HepG2 (cell line): Measurements from ENCODE around the gene ZXDC. TPM values are rescaled to one million over a fixed set of nuclear protein-coding genes. Genes with fewer than 3 reads are reported as not detected.
A peak's percentile ranks its signal among the peaks of the same experiment; 100 is the strongest.

Experiments used
- ATAC-seq: fragments of 200-7000 bp; cut with Tn5 transposase; 3 replicates; pipeline ENCODE4 v1.9.1; 2020; ENCODE audit warnings: mild to moderate bottlenecking, moderate library complexity
- BruUV-seq: library from RNA; stranded (reverse); fragments of 400-500 nt; replicated peaks from 2 replicates; lab custom pipeline; 2021; lab: Mats Ljungman, UMichigan
- CTCF ChIA-PET: fragments of 300-600 bp; formaldehyde crosslinking; extraction: SDS; loops from one replicate; lab custom pipeline; 2021; ENCODE audit warnings: low total read pairs, inconsistent platforms, low intra/inter-chr PET ratio; lab: Yijun Ruan, JAX
- POLR2A ChIA-PET: fragments of 350-600 bp; sonication (Branson Sonifier 250); formaldehyde crosslinking; loops from one replicate; lab custom pipeline; 2020; ENCODE audit warnings: antibody characterized with exemption, inconsistent platforms; lab: Yijun Ruan, JAX
- DNase-seq: peaks from one replicate; pipeline ENCODE4 v3.0.0-alpha.2; 2015; ENCODE audit warnings: low spot score
- FAIRE-seq: peaks from 3 replicates; lab custom pipeline; 2011; peaks lifted over from hg19 to GRCh38; lab: Jason Lieb, UNC
- H2AFZ ChIP-seq: one replicate; pipeline ENCODE4 v1.6.1; 2011; ENCODE audit warnings: low read length, inconsistent platforms
- H3K27ac ChIP-seq: fragments of 300-600 bp; 3 replicates; pipeline ENCODE4 v1.8.0; 2011; ENCODE audit warnings: mixed run types, mild to moderate bottlenecking, mixed read lengths, low read length, inconsistent platforms; ENCODE audit not compliant: insufficient read depth; ENCODE audit errors: extremely low read length
- H3K27me3 ChIP-seq, 2 experiments: fragments of 200-600 bp in 1 of 2; 2 replicates in 1 of 2; 3 replicates in 1 of 2; pipeline versions ENCODE4 v1.6.0 to v1.8.0; 2011; ENCODE audit warnings: low read length in 2 of 2, mild to moderate bottlenecking in 2 of 2, moderate library complexity in 2 of 2, inconsistent platforms in 1 of 2; ENCODE audit not compliant: insufficient read depth in 2 of 2, control insufficient read depth in 1 of 2
- H3K36me3 ChIP-seq, 2 experiments: fragments of 200-600 bp in 1 of 2; replicated peaks in 1 of 2; 2 replicates in 1 of 2; 3 replicates in 1 of 2; pipeline versions ENCODE4 v1.5.1 to v1.8.0; 2011; ENCODE audit warnings: low read length in 2 of 2, inconsistent platforms in 1 of 2; ENCODE audit not compliant: insufficient read depth in 2 of 2, control insufficient read depth in 1 of 2
- H3K4me1 ChIP-seq: 2 replicates; pipeline ENCODE4 v1.5.1; 2012; ENCODE audit warnings: low read length, inconsistent platforms; ENCODE audit not compliant: insufficient read depth
- H3K4me2 ChIP-seq: 2 replicates; pipeline ENCODE4 v1.6.0; 2011; ENCODE audit warnings: low read depth, low read length, inconsistent platforms
- H3K4me3 ChIP-seq, 3 experiments: fragments of 200-600 bp in 1 of 3; sonication (generic), shearing (Covaris generic) in 1 of 3; replicated peaks in 1 of 3; 2 replicates each; pipeline ENCODE4 v1.5.1; 2011 to 2016; ENCODE audit warnings: low read length in 3 of 3, inconsistent platforms in 2 of 3, low read depth in 2 of 3, mild to moderate bottlenecking in 2 of 3, control low read depth in 1 of 3, mixed read lengths in 1 of 3; ENCODE audit not compliant: insufficient read depth in 1 of 3
- H3K79me2 ChIP-seq: one replicate; pipeline ENCODE4 v1.6.1; 2011; ENCODE audit warnings: low read length, inconsistent platforms; ENCODE audit not compliant: insufficient read depth
- H3K9ac ChIP-seq: 2 replicates; pipeline ENCODE4 v1.6.0; 2011; ENCODE audit warnings: mild to moderate bottlenecking, low read depth, low read length, inconsistent platforms; ENCODE audit not compliant: insufficient read depth
- H3K9me3 ChIP-seq: 2 replicates; pipeline ENCODE4 v1.5.1; 2012; ENCODE audit warnings: mild to moderate bottlenecking, low read length
- H4K20me1 ChIP-seq: 2 replicates; pipeline ENCODE4 v1.6.0; 2011; ENCODE audit warnings: inconsistent platforms, mild to moderate bottlenecking, low read length, moderate library complexity; ENCODE audit not compliant: insufficient read depth
- HDAC1 ChIP-seq: sonication (generic); formaldehyde crosslinking; IDR thresholded peaks from 2 replicates; pipeline ENCODE4 v1.5.1; 2020; ENCODE audit warnings: mild to moderate bottlenecking, missing genetic modification reagents
- MIER3 ChIP-seq: IDR thresholded peaks from 2 replicates; pipeline ENCODE4 v1.6.1; 2016; ENCODE audit warnings: missing compliant biosample characterization, borderline replicate concordance
- NR2F6 ChIP-seq, 2 experiments: IDR thresholded peaks; 2 replicates each; pipeline ENCODE4 v1.6.1; 2016; ENCODE audit warnings: antibody characterized with exemption in 1 of 2, mild to moderate bottlenecking in 1 of 2
- ZBTB37 ChIP-seq: sonication (generic); formaldehyde crosslinking; IDR thresholded peaks from 2 replicates; pipeline ENCODE4 v1.4.0; 2020; ENCODE audit warnings: mild to moderate bottlenecking, missing genetic modification reagents
- ZC3H13 ChIP-seq: sonication (generic); formaldehyde crosslinking; IDR thresholded peaks from 2 replicates; pipeline ENCODE4 v1.8.1; 2023; ENCODE audit warnings: mild to moderate bottlenecking, missing genetic modification reagents, moderate library complexity
- ZFP36L2 ChIP-seq: sonication (generic); formaldehyde crosslinking; IDR thresholded peaks from 2 replicates; pipeline ENCODE4 v1.4.0; 2020; ENCODE audit warnings: missing genetic modification reagents
- ZNF432 ChIP-seq: sonication (generic); formaldehyde crosslinking; IDR thresholded peaks from 2 replicates; pipeline ENCODE4 v1.5.0; 2020; ENCODE audit warnings: missing genetic modification reagents, mild to moderate bottlenecking, borderline replicate concordance
- ZNF629 ChIP-seq: sonication (generic); formaldehyde crosslinking; conservative IDR thresholded peaks from 2 replicates; pipeline ENCODE4 v1.5.0; 2020; ENCODE audit warnings: missing genetic modification reagents
- ZNF768 ChIP-seq: sonication (generic); formaldehyde crosslinking; IDR thresholded peaks from 2 replicates; pipeline ENCODE4 v1.4.0; 2020; ENCODE audit warnings: missing genetic modification reagents
- ZXDC ChIP-seq: sonication (generic); formaldehyde crosslinking; IDR thresholded peaks from 2 replicates; pipeline ENCODE4 v1.5.0; 2020; ENCODE audit warnings: mild to moderate bottlenecking, missing genetic modification reagents
- WGBS: methylation state at CpG from one replicate; pipeline ENCODE4 v1.1.6; 2017; ENCODE audit warnings: low lambda C conversion rate; 5-methylcytosine and 5-hydroxymethylcytosine counted together
- in situ Hi-C: cut with HindIII; loops from 2 replicates; pipeline ENCODE4 v1.10.0; 2017; ENCODE audit warnings: low pct_unique_long_range_greater_than_20kb; ENCODE audit not compliant: extremely low pct_ligation_motif_present
- intact Hi-C: fragments of 100-400 bp; cut with micrococcal nuclease; formaldehyde crosslinking; loops from one replicate; pipeline ENCODE4 v1.10.0; 2022; ENCODE audit not compliant: unreplicated experiment
- polyA plus RNA-seq, 8 experiments: library from polyadenylated mRNA; depleted of rRNA in 3 of 8; stranded (reverse) in 7 of 8; unstranded in 1 of 8; fragments of >200 nt; fragmentation: Illumina TruSeq in 4 of 8; extraction: Trizol in 4 of 8; gene quantifications; 2 replicates each; pipeline versions ENCODE4 v1.2.1 to v1.2.3, GENCODE V29; 2011 to 2016; ENCODE audit warnings: low read depth in 4 of 8, missing spikeins in 1 of 8, mixed read lengths in 1 of 8; ENCODE audit not compliant: insufficient read depth in 1 of 8
- total RNA-seq, 5 experiments: library from RNA; depleted of rRNA; stranded (reverse); fragments of >200 nt; fragmentation: Illumina TruSeq; extraction: Trizol; gene quantifications; 2 replicates each; pipeline ENCODE4 v1.2.3, GENCODE V29; 2016; ENCODE audit warnings: low read depth in 1 of 5

ZXDC gene
- total and polyA plus RNA-seq, 2 of the 13 experiments (the other 11 are each of a cell fraction or from before 2014, with no cell fraction given) = 17.6 to 21.2 TPM

- FAIRE-seq = no peak
- TF ChIP-seq ZNF629 (CRISPR knock-in tag) (peak; percentile 91), ZNF768 (no peak), ZNF432 (CRISPR knock-in tag) (no peak)
- intact Hi-C loops = no loop called here
- Histone ChIP-seq H3K4me1 (no peaks in the 10 kb centered on the region), H3K4me3 (no peak overlapping the region), H3K27me3 (no peaks in the 10 kb centered on the region), H3K27ac (no peak overlapping the region), H4K20me1 (no peaks in the 10 kb centered on the region), H3K79me2 (no peaks in the 10 kb centered on the region), H3K9ac (no peak overlapping the region), H3K4me2 (no peak overlapping the region), H3K36me3 (peaks cover 12 to 48% of the 10 kb centered on the region in 2 experiments; a peak in 4 of 5 replicates), H3K9me3 (no peaks in the 10 kb centered on the region), H2AFZ (no peak overlapping the region)
- BruUV-seq = no TSS peak
- ATAC-seq = no peak
- WGBS = 94% methylated on average over 12 of the region's 12 CpGs
- in situ Hi-C loops = no loop called here
- no peak for DNase-seq
- CTCF ChIA-PET = no interaction called here
- POLR2A ChIA-PET = no interaction called here
Observed at GRCh38 chr3:126439968-126440708, 35.6 kb downstream of the ZXDC start.

GRCh38 chr3:126439346-126439967 lies 36.2 kb downstream of the ZXDC start:
- Histone ChIP-seq H3K27ac (no peak overlapping the region), H3K4me3 (no peak overlapping the region), H3K27me3 (no peaks in the 10 kb centered on the region), H3K4me1 (no peaks in the 10 kb centered on the region), H3K9ac (no peak overlapping the region), H4K20me1 (no peaks in the 10 kb centered on the region), H3K9me3 (no peaks in the 10 kb centered on the region), H3K79me2 (no peaks in the 10 kb centered on the region), H2AFZ (no peak overlapping the region), H3K36me3 (peaks cover 12 to 48% of the 10 kb centered on the region in 2 experiments; a peak in 4 of 5 replicates), H3K4me2 (no peak overlapping the region)
- no peak for ATAC-seq
- BruUV-seq = no TSS peak
- in situ Hi-C loops = no loop called here
- CTCF ChIA-PET = no interaction called here
- POLR2A ChIA-PET = no interaction called here
- intact Hi-C loops = no loop called here
- no peak for DNase-seq
- FAIRE-seq = no peak
- 98% methylated on average over 12 of the region's 15 CpGs for WGBS
- no peak for TF ChIP-seq ZBTB37 (CRISPR knock-in tag)
- no peak for TF ChIP-seq ZXDC (CRISPR knock-in tag)
- TF ChIP-seq ZFP36L2 (CRISPR knock-in tag) = no peak
- TF ChIP-seq NR2F6 (IDR thresholded peaks at IDR 0.05) = no peak
- no peak for TF ChIP-seq NR2F6 (CRISPR knock-in tag; IDR thresholded peaks at IDR 0.05)
- no peak for TF ChIP-seq HDAC1 (CRISPR knock-in tag)
- TF ChIP-seq ZC3H13 (CRISPR knock-in tag) = no peak
- no peak for TF ChIP-seq MIER3 (CRISPR knock-in tag)
